Thyroid gland (tissue), 4 donors: ENCODE data around the gene FSCB. TPM values are rescaled to one million over a fixed set of nuclear protein-coding genes. Genes with fewer than 3 reads are reported as not detected.

Source experiments
- DNase-seq, 2 donors: peaks; one replicate each; pipeline ENCODE4 v3.0.0-alpha.2; 2019
- H3K27ac ChIP-seq, 3 donors: fragments of 200-600 bp; sonication (generic); 1 replicate in 2 of 3; 2 replicates in 1 of 3; pipeline ENCODE4 v1.5.1; 2016 to 2019; ENCODE audit warnings: mild to moderate bottlenecking in 1 of 3, moderate library complexity in 1 of 3
- H3K27me3 ChIP-seq: fragments of 200-600 bp; sonication (generic); one replicate; pipeline ENCODE4 v1.5.1; 2019
- H3K36me3 ChIP-seq, 2 donors: fragments of 200-600 bp; sonication (generic); one replicate each; pipeline ENCODE4 v1.5.1; 2016 to 2019
- H3K4me1 ChIP-seq, 2 donors: fragments of 200-600 bp; sonication (generic); one replicate each; pipeline ENCODE4 v1.5.1; 2017 to 2019
- H3K4me3 ChIP-seq, 3 donors: fragments of 200-600 bp; sonication (generic); replicated peaks in 1 of 3; 1 replicate in 2 of 3; 2 replicates in 1 of 3; pipeline ENCODE4 v1.5.1; 2016; ENCODE audit warnings: mild to moderate bottlenecking in 1 of 3
- H3K9me3 ChIP-seq: fragments of 200-600 bp; sonication (generic); one replicate; pipeline ENCODE4 v1.5.1; 2017
- POLR2A ChIP-seq, 2 donors: fragments of 450-650 bp; IDR thresholded peaks; one replicate each; pipeline ENCODE4 v1.6.1; 2017; ENCODE audit warnings: antibody characterized with exemption in 2 of 2, mild to moderate bottlenecking in 2 of 2, moderate library complexity in 1 of 2
- WGBS, 2 donors: methylation state at CpG; one replicate each; pipeline ENCODE4 v1.1.5; 2017; 5-methylcytosine and 5-hydroxymethylcytosine counted together
- intact Hi-C: fragments of 100-400 bp; cut with DNase I; formaldehyde crosslinking; loops from one replicate; pipeline ENCODE4 v1.15.1; 2023
- total RNA-seq, 4 donors: library from RNA; depleted of rRNA; stranded (reverse); fragments of >200 nt; gene quantifications; one replicate each; pipeline ENCODE4 v1.2.3, GENCODE V29; 2016
- TF ChIP-seq, protein P1 (sequence below), 6 experiments: fragments of 200-600 bp in 3 of 6; fragments of 450-650 bp in 3 of 6; sonication (generic) in 3 of 6; IDR thresholded peaks; one replicate each; pipeline ENCODE4 v1.5.1; 2016 to 2019; ENCODE audit warnings: antibody characterized with exemption in 6 of 6, mild to moderate bottlenecking in 2 of 6, inconsistent platforms in 1 of 6, moderate library complexity in 1 of 6

FSCB gene, protein sequence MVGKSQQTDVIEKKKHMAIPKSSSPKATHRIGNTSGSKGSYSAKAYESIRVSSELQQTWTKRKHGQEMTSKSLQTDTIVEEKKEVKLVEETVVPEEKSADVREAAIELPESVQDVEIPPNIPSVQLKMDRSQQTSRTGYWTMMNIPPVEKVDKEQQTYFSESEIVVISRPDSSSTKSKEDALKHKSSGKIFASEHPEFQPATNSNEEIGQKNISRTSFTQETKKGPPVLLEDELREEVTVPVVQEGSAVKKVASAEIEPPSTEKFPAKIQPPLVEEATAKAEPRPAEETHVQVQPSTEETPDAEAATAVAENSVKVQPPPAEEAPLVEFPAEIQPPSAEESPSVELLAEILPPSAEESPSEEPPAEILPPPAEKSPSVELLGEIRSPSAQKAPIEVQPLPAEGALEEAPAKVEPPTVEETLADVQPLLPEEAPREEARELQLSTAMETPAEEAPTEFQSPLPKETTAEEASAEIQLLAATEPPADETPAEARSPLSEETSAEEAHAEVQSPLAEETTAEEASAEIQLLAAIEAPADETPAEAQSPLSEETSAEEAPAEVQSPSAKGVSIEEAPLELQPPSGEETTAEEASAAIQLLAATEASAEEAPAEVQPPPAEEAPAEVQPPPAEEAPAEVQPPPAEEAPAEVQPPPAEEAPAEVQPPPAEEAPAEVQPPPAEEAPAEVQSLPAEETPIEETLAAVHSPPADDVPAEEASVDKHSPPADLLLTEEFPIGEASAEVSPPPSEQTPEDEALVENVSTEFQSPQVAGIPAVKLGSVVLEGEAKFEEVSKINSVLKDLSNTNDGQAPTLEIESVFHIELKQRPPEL
- total RNA-seq, result 1 to 10 TPM in 3 of 4 donors, under 1 TPM in 1; 0.40 to 3.2 (median 1.8) TPM

DNA sequence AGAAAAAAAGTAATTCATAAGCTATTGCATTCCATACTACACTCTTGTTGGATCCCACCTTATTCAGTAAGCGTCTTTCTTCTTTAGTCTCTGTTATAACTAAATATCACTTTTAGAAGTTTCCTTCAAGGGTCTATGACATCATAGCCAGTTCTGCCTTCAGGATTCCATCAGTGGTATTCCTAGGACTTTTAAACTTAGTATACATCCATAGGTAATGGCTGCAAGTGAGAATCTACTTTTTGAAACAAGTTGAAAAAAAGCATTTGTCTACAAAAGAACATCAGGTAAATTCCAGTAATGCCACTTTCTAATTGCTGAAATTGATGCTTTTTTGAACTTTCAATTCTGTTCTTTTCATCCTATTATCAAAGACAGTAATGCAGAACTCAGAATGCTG is at the start of gene FSCB:
Gene FSCB (minus strand): TSS at position 101 of the 400 bp plus-strand sequence. CDS start 296 bp downstream, outside the sequence.
- H3K36me3 ChIP-seq, result no peaks in the 10 kb centered on the region
- TF ChIP-seq, protein P1, sequence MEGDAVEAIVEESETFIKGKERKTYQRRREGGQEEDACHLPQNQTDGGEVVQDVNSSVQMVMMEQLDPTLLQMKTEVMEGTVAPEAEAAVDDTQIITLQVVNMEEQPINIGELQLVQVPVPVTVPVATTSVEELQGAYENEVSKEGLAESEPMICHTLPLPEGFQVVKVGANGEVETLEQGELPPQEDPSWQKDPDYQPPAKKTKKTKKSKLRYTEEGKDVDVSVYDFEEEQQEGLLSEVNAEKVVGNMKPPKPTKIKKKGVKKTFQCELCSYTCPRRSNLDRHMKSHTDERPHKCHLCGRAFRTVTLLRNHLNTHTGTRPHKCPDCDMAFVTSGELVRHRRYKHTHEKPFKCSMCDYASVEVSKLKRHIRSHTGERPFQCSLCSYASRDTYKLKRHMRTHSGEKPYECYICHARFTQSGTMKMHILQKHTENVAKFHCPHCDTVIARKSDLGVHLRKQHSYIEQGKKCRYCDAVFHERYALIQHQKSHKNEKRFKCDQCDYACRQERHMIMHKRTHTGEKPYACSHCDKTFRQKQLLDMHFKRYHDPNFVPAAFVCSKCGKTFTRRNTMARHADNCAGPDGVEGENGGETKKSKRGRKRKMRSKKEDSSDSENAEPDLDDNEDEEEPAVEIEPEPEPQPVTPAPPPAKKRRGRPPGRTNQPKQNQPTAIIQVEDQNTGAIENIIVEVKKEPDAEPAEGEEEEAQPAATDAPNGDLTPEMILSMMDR (IDR thresholded peaks at IDR 0.05), result no peak
- TF ChIP-seq POLR2A (IDR thresholded peaks at IDR 0.05), result no peak
- DNase-seq, result no peak
- no peaks in the 10 kb centered on the region for H3K9me3 ChIP-seq
- intact Hi-C loops, result no loop called here
- H3K27me3 ChIP-seq, result no peaks in the 10 kb centered on the region
- H3K4me1 ChIP-seq, result no peaks in the 10 kb centered on the region
- WGBS, 2 donors, result 89 to 95% methylated on average over 1 of the region's 1 CpG
- no peak within 1 kb of the TSS for H3K27ac ChIP-seq
- no peak within 1 kb of the TSS for H3K4me3 ChIP-seq

DNA sequence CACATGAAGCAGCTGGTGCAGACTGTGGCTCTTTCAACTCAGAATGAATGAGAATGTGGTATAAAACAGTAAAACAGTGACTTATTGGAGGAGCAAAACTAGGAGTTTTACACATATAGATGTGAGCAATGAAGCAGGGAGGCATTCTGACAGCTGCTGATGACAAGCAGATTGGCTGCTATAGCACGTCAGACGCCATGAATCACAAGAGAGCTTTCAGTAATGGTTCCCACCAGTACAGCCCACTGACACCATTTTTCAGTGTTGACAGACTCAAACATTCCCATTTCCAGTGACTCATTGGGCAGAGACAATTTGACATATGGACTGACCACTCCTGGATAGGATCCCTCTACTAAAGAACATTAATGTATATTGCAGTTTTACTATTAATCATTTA is 24.6 kb upstream of the FSCB start:
- TF ChIP-seq, protein P1 (IDR thresholded peaks at IDR 0.05), result no peak
- TF ChIP-seq POLR2A (IDR thresholded peaks at IDR 0.05), result no peak
- H3K27me3 ChIP-seq, result no peaks in the 10 kb centered on the region
- H3K4me1 ChIP-seq, result no peaks in the 10 kb centered on the region
- 83 to 95% methylated on average over 2 of the region's 2 CpGs for WGBS, 2 donors
- H3K36me3 ChIP-seq, result no peaks in the 10 kb centered on the region
- H3K4me3 ChIP-seq, result no peak overlapping the region
- no peak for DNase-seq
- H3K27ac ChIP-seq, result no peak overlapping the region
- no peaks in the 10 kb centered on the region for H3K9me3 ChIP-seq
- intact Hi-C loops, result no loop called here

DNA sequence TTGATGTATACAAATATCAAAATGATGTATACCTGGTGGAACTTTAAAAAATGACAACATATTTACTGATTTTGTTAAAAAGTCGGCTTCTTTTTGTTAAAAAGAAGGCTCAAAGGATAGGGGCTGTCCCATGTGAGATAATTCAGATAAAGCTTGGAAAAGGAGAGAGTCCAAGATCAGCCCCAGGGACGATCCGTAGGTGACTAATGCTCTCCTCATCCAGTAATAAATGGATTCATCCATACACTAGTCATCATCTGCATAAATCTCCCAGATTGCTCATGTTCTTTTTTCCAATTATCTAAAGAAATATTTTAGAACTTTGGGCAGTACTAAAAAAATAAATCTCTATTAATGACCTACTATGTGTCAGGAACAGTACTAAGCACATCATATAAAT is 23.4 kb upstream of the FSCB start:
- no peaks in the 10 kb centered on the region for H3K4me1 ChIP-seq
- intact Hi-C loops, result no loop called here
- 88 to 89% methylated on average over 3 of the region's 3 CpGs for WGBS, 2 donors
- H3K4me3 ChIP-seq, result no peak overlapping the region
- no peaks in the 10 kb centered on the region for H3K36me3 ChIP-seq
- no peak for DNase-seq
- H3K27me3 ChIP-seq, result no peaks in the 10 kb centered on the region
- TF ChIP-seq, protein P1 (IDR thresholded peaks at IDR 0.05), result no peak
- H3K9me3 ChIP-seq, result no peaks in the 10 kb centered on the region
- no peak overlapping the region for H3K27ac ChIP-seq

DNA sequence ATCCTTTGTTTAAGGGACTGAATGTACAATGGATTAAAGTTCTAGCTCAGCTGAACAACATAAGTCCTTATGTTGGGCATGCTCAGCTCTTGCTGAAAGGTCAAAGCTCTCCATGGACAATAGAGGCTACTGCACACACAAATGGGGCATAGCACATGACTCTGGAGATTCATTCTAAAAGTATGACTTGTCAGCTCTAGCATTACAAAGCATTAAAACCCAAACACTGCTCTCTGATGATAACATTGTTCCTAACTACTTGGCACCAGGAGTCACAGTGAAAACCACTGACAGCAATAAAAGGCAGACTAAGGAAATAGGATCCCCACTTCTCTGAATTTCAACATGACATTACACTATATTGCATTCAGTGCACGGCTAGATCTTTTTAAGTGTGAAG is 21.9 kb upstream of the FSCB start:
- no peak for TF ChIP-seq POLR2A (IDR thresholded peaks at IDR 0.05)
- TF ChIP-seq, protein P1 (IDR thresholded peaks at IDR 0.05), result no peak
- intact Hi-C loops, result no loop called here
- Histone ChIP-seq H3K27me3 (no peaks in the 10 kb centered on the region), H3K27ac (no peak overlapping the region), H3K4me1 (no peaks in the 10 kb centered on the region), H3K9me3 (no peaks in the 10 kb centered on the region), H3K36me3 (no peaks in the 10 kb centered on the region), H3K4me3 (no peak overlapping the region)
- WGBS, 2 donors, result 61 to 68% methylated on average over 1 of the region's 1 CpG
- no peak for DNase-seq

DNA sequence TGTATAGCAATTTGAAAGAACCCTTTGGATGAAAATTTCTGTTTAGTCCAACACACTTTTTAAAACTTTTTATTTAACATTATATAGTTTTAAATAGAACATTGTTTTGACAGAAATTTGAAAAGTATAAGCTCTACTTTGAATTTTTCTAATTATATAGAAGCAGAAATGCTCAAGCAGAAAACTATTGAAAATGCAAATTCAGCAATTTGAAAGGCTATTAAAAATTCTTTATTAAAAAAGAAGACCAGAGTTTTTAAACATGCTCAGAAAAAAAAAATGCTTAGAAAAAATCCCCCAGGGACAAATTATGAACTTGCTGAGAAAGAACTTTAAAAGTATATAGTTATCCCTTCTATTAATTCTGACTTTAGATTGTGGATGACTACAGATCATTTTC is 21.1 kb upstream of the FSCB start:
- Histone ChIP-seq H3K27me3 (no peaks in the 10 kb centered on the region), H3K36me3 (no peaks in the 10 kb centered on the region), H3K9me3 (no peaks in the 10 kb centered on the region), H3K4me1 (no peaks in the 10 kb centered on the region), H3K4me3 (no peak overlapping the region), H3K27ac (no peak overlapping the region)
- TF ChIP-seq, protein P1 (IDR thresholded peaks at IDR 0.05), result no peak
- no peak for TF ChIP-seq POLR2A (IDR thresholded peaks at IDR 0.05)
- no peak for DNase-seq
- intact Hi-C loops, result no loop called here
